ENCODE measurements around the gene EFHC1.

- TF ChIP-seq CTCF (IDR thresholded peaks at IDR 0.05; ENCODE audit: poor library complexity, severe bottlenecking) (no peak), RAD21 (conservative IDR thresholded peaks at IDR 0.05) (no peak), REST (IDR thresholded peaks at IDR 0.05; ENCODE audit: borderline replicate concordance) (no peak), EP300 (conservative IDR thresholded peaks at IDR 0.05; ENCODE audit: poor library complexity, severe bottlenecking) (no peak), POLR2AphosphoS5 (IDR thresholded peaks at IDR 0.05) (no peak)
Measured at GRCh38 chr6:52420668-52421358, 671 bp downstream of the EFHC1 start.

Data from neural cell (in vitro differentiated cells).